Liver (tissue), 9 donors: ENCODE results near the gene LRRN2. TPM values are rescaled to one million over a fixed set of nuclear protein-coding genes. Genes with fewer than 3 reads are reported as not detected.

ENCODE experiments used
- DNase-seq: peaks from one replicate; pipeline ENCODE4 v3.0.0-alpha.2; 2017; ENCODE audit warnings: low spot score
- H3K27ac ChIP-seq, 2 donors: one replicate each; pipeline ENCODE4 v1.7.0; 2013; ENCODE audit warnings: inconsistent platforms in 2 of 2, low read length in 2 of 2, control low read depth in 1 of 2, low read depth in 1 of 2, mild to moderate bottlenecking in 1 of 2
- H3K27me3 ChIP-seq, 4 donors: one replicate each; pipeline versions ENCODE4 v1.6.1 to v1.7.0; 2013; ENCODE audit warnings: low read length in 3 of 4, inconsistent platforms in 1 of 4, mild to moderate bottlenecking in 1 of 4, moderate library complexity in 1 of 4; ENCODE audit not compliant: control insufficient read depth in 4 of 4, insufficient read depth in 4 of 4
- H3K36me3 ChIP-seq, 4 donors: one replicate each; pipeline versions ENCODE4 v1.6.1 to v1.7.0; 2013; ENCODE audit warnings: low read length in 3 of 4, mild to moderate bottlenecking in 3 of 4, low read depth in 1 of 4, moderate library complexity in 1 of 4; ENCODE audit not compliant: control insufficient read depth in 4 of 4, insufficient read depth in 3 of 4
- H3K4me1 ChIP-seq, 4 donors: one replicate each; pipeline versions ENCODE4 v1.6.1 to v1.7.0; 2013; ENCODE audit warnings: low read length in 3 of 4, mild to moderate bottlenecking in 3 of 4, moderate library complexity in 1 of 4; ENCODE audit not compliant: control insufficient read depth in 4 of 4, insufficient read depth in 4 of 4
- H3K4me3 ChIP-seq, 3 donors: one replicate each; pipeline versions ENCODE4 v1.6.1 to v1.7.0; 2013; ENCODE audit warnings: low read length in 3 of 3, control low read depth in 1 of 3, low read depth in 1 of 3, mild to moderate bottlenecking in 1 of 3
- H3K9ac ChIP-seq, 2 donors: one replicate each; pipeline ENCODE4 v1.7.0; 2013; ENCODE audit warnings: low read length in 2 of 2, mild to moderate bottlenecking in 2 of 2, moderate library complexity in 2 of 2, control low read depth in 1 of 2, low read depth in 1 of 2
- H3K9me3 ChIP-seq, 4 donors: one replicate each; pipeline versions ENCODE4 v1.6.1 to v1.7.0; 2013; ENCODE audit warnings: low read length in 3 of 4; ENCODE audit not compliant: control insufficient read depth in 4 of 4
- EGR1 ChIP-seq, 2 donors: IDR thresholded peaks; 2 replicates each; pipeline ENCODE4 v1.6.1; 2016 to 2018; ENCODE audit warnings: antibody characterized with exemption in 2 of 2, low read depth in 2 of 2
- FOXA1 ChIP-seq: IDR thresholded peaks from 2 replicates; pipeline ENCODE4 v1.6.1; 2016; ENCODE audit warnings: antibody characterized with exemption
- FOXA2 ChIP-seq: IDR thresholded peaks from 2 replicates; pipeline ENCODE4 v1.6.1; 2016; ENCODE audit warnings: antibody characterized with exemption
- GABPA ChIP-seq, 2 donors: IDR thresholded peaks in 1 of 2; conservative IDR thresholded peaks in 1 of 2; 2 replicates each; pipeline ENCODE4 v1.6.1; 2016; ENCODE audit warnings: antibody characterized with exemption in 2 of 2, mild to moderate bottlenecking in 1 of 2, moderate library complexity in 1 of 2
- HNF4A ChIP-seq, 2 donors: conservative IDR thresholded peaks; 2 replicates each; pipeline ENCODE4 v1.6.1; 2016; ENCODE audit warnings: antibody characterized with exemption in 2 of 2, mild to moderate bottlenecking in 2 of 2
- HNF4G ChIP-seq: IDR thresholded peaks from 2 replicates; pipeline ENCODE4 v1.6.1; 2016; ENCODE audit warnings: antibody characterized with exemption
- JUND ChIP-seq, 2 donors: IDR thresholded peaks; 2 replicates each; pipeline ENCODE4 v1.6.1; 2016; ENCODE audit warnings: antibody characterized with exemption in 2 of 2
- NR2F2 ChIP-seq: IDR thresholded peaks from 2 replicates; pipeline ENCODE4 v1.6.1; 2016; ENCODE audit warnings: antibody characterized with exemption
- RAD21 ChIP-seq, 2 donors: IDR thresholded peaks; 2 replicates each; pipeline ENCODE4 v1.6.1; 2016; ENCODE audit warnings: antibody characterized with exemption in 2 of 2, mild to moderate bottlenecking in 2 of 2
- RXRA ChIP-seq, 2 donors: IDR thresholded peaks; 2 replicates each; pipeline ENCODE4 v1.6.1; 2017 to 2018; ENCODE audit warnings: antibody characterized with exemption in 2 of 2, mild to moderate bottlenecking in 1 of 2
- SP1 ChIP-seq: IDR thresholded peaks from 2 replicates; pipeline ENCODE4 v1.6.1; 2018; ENCODE audit warnings: antibody characterized with exemption, mild to moderate bottlenecking
- TAF1 ChIP-seq: conservative IDR thresholded peaks from 2 replicates; pipeline ENCODE4 v1.6.1; 2016; ENCODE audit warnings: antibody characterized with exemption, mild to moderate bottlenecking
- YY1 ChIP-seq: IDR thresholded peaks from 2 replicates; pipeline ENCODE4 v1.6.1; 2016; ENCODE audit warnings: antibody characterized with exemption, mild to moderate bottlenecking
- WGBS: extraction: QIAGEN DNeasy Blood & Tissue Kit; methylation state at CpG from one replicate; pipeline ENCODE4 v1.1.7; 2013; 5-methylcytosine and 5-hydroxymethylcytosine counted together
- polyA plus RNA-seq, 2 donors: library from polyadenylated mRNA; stranded (reverse) in 1 of 2; unstranded in 1 of 2; fragments of 200-250 nt in 1 of 2; fragments of >200 nt in 1 of 2; fragmentation: Nextera tagmentation in 1 of 2; extraction: Ambion mirVana in 1 of 2; gene quantifications; one replicate each; pipeline versions ENCODE4 v1.2.1 to v1.2.3, GENCODE V29; 2013 to 2015
- total RNA-seq, 2 donors: library from RNA; depleted of rRNA; stranded (reverse); fragments of >200 nt; gene quantifications; one replicate each; pipeline ENCODE4 v1.2.3, GENCODE V29; 2014
- TF ChIP-seq, protein P1 (sequence below): IDR thresholded peaks from 2 replicates; pipeline ENCODE4 v1.6.1; 2016; ENCODE audit warnings: antibody characterized with exemption
- TF ChIP-seq, protein P2 (sequence below): IDR thresholded peaks from 2 replicates; pipeline ENCODE4 v1.6.1; 2016; ENCODE audit warnings: antibody characterized with exemption
- TF ChIP-seq, protein P3 (sequence below): IDR thresholded peaks from 2 replicates; pipeline ENCODE4 v1.6.1; 2016; ENCODE audit warnings: antibody characterized with exemption, mild to moderate bottlenecking
- TF ChIP-seq, protein P4 (sequence below): IDR thresholded peaks from 2 replicates; pipeline ENCODE4 v1.6.1; 2016; ENCODE audit warnings: antibody characterized with exemption
- TF ChIP-seq, protein P5 (sequence below): fragments of 150-350 bp; IDR thresholded peaks from 2 replicates; pipeline ENCODE4 v1.5.1; 2017; ENCODE audit warnings: improper control_type of control experiment, low read depth, low read length; ENCODE audit not compliant: missing input control
- donor health status: healthy.
- donor health status: healthy.
- donor health status: healthy.
- donor health status: healthy.
- donor health status: healthy.

Gene LRRN2
- total and polyA plus RNA-seq, 4 donors = 0.13 to 2.8 (median 0.28) TPM

DNA sequence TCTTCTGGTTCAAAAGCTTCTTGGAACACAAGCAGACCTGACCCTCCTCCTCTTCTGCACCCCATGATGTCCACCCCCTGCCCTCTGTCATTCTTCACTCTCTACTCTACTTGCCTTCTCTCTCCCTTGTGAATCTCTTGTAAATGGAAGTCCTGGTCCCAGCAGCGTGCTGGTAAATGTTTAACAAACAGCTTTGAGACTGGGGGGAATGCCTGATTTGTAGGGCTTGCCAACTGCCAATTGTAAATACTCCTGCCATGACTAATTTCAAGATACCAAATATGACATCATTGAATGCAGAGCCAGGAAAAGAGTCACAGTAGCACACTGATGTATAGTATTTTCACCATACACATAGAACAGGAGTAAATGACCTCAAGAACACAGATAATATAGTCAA is 40.9 kb upstream of the LRRN2 start:
- no peak overlapping the region for H3K4me3 ChIP-seq
- WGBS = 73% methylated on average over 1 of the region's 1 CpG
- DNase-seq = no peak
- TF ChIP-seq, protein P1, sequence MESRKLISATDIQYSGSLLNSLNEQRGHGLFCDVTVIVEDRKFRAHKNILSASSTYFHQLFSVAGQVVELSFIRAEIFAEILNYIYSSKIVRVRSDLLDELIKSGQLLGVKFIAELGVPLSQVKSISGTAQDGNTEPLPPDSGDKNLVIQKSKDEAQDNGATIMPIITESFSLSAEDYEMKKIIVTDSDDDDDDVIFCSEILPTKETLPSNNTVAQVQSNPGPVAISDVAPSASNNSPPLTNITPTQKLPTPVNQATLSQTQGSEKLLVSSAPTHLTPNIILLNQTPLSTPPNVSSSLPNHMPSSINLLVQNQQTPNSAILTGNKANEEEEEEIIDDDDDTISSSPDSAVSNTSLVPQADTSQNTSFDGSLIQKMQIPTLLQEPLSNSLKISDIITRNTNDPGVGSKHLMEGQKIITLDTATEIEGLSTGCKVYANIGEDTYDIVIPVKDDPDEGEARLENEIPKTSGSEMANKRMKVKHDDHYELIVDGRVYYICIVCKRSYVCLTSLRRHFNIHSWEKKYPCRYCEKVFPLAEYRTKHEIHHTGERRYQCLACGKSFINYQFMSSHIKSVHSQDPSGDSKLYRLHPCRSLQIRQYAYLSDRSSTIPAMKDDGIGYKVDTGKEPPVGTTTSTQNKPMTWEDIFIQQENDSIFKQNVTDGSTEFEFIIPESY = no peak
- TF ChIP-seq TAF1 = no peak
- TF ChIP-seq GABPA (IDR thresholded peaks at IDR 0.05 in 1 of 2, conservative IDR thresholded peaks at IDR 0.05 in 1 of 2) = no peak
- no peak for TF ChIP-seq FOXA1
- TF ChIP-seq, protein P2, sequence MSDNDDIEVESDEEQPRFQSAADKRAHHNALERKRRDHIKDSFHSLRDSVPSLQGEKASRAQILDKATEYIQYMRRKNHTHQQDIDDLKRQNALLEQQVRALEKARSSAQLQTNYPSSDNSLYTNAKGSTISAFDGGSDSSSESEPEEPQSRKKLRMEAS = no peak
- TF ChIP-seq RXRA (IDR thresholded peaks at IDR 0.05) = no peak
- TF ChIP-seq EGR1 (IDR thresholded peaks at IDR 0.05; ENCODE audit: low read depth in 2 of 2) = no peak
- TF ChIP-seq HNF4G = no peak
- no peak for TF ChIP-seq FOXA2
- TF ChIP-seq, protein P3, sequence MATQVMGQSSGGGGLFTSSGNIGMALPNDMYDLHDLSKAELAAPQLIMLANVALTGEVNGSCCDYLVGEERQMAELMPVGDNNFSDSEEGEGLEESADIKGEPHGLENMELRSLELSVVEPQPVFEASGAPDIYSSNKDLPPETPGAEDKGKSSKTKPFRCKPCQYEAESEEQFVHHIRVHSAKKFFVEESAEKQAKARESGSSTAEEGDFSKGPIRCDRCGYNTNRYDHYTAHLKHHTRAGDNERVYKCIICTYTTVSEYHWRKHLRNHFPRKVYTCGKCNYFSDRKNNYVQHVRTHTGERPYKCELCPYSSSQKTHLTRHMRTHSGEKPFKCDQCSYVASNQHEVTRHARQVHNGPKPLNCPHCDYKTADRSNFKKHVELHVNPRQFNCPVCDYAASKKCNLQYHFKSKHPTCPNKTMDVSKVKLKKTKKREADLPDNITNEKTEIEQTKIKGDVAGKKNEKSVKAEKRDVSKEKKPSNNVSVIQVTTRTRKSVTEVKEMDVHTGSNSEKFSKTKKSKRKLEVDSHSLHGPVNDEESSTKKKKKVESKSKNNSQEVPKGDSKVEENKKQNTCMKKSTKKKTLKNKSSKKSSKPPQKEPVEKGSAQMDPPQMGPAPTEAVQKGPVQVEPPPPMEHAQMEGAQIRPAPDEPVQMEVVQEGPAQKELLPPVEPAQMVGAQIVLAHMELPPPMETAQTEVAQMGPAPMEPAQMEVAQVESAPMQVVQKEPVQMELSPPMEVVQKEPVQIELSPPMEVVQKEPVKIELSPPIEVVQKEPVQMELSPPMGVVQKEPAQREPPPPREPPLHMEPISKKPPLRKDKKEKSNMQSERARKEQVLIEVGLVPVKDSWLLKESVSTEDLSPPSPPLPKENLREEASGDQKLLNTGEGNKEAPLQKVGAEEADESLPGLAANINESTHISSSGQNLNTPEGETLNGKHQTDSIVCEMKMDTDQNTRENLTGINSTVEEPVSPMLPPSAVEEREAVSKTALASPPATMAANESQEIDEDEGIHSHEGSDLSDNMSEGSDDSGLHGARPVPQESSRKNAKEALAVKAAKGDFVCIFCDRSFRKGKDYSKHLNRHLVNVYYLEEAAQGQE = no peak
- no peak for TF ChIP-seq YY1
- TF ChIP-seq, protein P4, sequence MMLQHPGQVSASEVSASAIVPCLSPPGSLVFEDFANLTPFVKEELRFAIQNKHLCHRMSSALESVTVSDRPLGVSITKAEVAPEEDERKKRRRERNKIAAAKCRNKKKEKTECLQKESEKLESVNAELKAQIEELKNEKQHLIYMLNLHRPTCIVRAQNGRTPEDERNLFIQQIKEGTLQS = no peak
- TF ChIP-seq NR2F2 = no peak
- TF ChIP-seq SP1 = no peak
- no peak overlapping the region for H3K9ac ChIP-seq
- H3K27me3 ChIP-seq = no peaks in the 10 kb centered on the region
- no peak overlapping the region for H3K27ac ChIP-seq
- no peaks in the 10 kb centered on the region for H3K36me3 ChIP-seq
- H3K9me3 ChIP-seq = no peaks in the 10 kb centered on the region
- H3K4me1 ChIP-seq = no peaks in the 10 kb centered on the region

DNA sequence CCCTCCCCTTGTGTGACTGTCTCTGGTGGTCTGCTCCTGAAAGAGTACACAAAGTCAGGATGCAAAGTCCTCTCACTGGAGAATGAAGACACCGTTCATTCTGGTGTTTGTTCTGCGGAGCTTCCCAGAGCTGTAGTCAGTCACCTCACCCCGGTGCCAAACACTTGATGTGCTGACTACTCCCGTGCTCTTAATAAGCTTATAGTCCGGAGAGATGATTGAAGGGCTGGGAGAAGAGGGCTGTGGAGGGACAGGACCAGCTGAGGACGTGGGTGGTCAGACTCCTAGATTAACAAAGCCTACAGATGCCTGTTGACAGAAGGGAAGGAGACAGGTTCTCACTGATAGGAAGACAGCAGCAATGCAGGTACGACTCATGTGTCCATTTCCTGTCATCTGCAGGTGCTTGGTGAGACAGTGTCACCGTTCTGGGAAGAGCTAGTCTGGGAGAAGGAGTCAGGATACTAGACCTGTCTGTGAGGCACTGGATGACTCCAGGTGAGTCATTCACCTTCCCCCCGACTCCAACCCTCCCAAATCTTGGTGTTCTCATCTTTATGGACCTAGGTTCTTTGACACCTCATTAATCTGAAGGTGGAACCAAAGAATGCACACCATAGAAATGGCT is 40.4 kb upstream of the LRRN2 start:
- H3K4me1 ChIP-seq = no peaks in the 10 kb centered on the region
- WGBS = 47% methylated on average over 9 of the region's 9 CpGs
- no peak overlapping the region for H3K27ac ChIP-seq
- no peak overlapping the region for H3K9ac ChIP-seq
- no peaks in the 10 kb centered on the region for H3K9me3 ChIP-seq
- H3K27me3 ChIP-seq = no peaks in the 10 kb centered on the region
- DNase-seq = no peak
- no peaks in the 10 kb centered on the region for H3K36me3 ChIP-seq
- H3K4me3 ChIP-seq = no peak overlapping the region
- TF ChIP-seq RXRA (IDR thresholded peaks at IDR 0.05) (no peak), TAF1 (no peak), RAD21 (IDR thresholded peaks at IDR 0.05) (no peak), SP1 (no peak), NR2F2 (no peak), HNF4A (conservative IDR thresholded peaks at IDR 0.05) (no peak), EGR1 (IDR thresholded peaks at IDR 0.05; ENCODE audit: low read depth in 2 of 2) (no peak), GABPA (IDR thresholded peaks at IDR 0.05 in 1 of 2, conservative IDR thresholded peaks at IDR 0.05 in 1 of 2) (no peak), JUND (IDR thresholded peaks at IDR 0.05) (no peak), FOXA1 (no peak), YY1 (no peak)
- TF ChIP-seq, protein P5, sequence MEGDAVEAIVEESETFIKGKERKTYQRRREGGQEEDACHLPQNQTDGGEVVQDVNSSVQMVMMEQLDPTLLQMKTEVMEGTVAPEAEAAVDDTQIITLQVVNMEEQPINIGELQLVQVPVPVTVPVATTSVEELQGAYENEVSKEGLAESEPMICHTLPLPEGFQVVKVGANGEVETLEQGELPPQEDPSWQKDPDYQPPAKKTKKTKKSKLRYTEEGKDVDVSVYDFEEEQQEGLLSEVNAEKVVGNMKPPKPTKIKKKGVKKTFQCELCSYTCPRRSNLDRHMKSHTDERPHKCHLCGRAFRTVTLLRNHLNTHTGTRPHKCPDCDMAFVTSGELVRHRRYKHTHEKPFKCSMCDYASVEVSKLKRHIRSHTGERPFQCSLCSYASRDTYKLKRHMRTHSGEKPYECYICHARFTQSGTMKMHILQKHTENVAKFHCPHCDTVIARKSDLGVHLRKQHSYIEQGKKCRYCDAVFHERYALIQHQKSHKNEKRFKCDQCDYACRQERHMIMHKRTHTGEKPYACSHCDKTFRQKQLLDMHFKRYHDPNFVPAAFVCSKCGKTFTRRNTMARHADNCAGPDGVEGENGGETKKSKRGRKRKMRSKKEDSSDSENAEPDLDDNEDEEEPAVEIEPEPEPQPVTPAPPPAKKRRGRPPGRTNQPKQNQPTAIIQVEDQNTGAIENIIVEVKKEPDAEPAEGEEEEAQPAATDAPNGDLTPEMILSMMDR = no peak
- TF ChIP-seq, protein P3 = no peak
- TF ChIP-seq, protein P2 = no peak
- TF ChIP-seq, protein P4 = no peak
